Measurements from ENCODE around the gene PROX1.

Gene PROX1

GRCh38 chr1:213951876-213952275 is 35.9 kb upstream of the PROX1 start:
- Histone ChIP-seq H3K27me3 (ENCODE audit: control insufficient read depth, low read length) (no peaks in the 10 kb centered on the region), H3K27ac (ENCODE audit: low read depth, low read length) (no peak overlapping the region), H3K9me2 (replicated peaks; ENCODE audit: control insufficient read depth, low read length) (no peaks in the 10 kb centered on the region), H3K4me1 (ENCODE audit: control insufficient read depth, low read length) (no peaks in the 10 kb centered on the region), H3K4me2 (ENCODE audit: low read length) (no peak overlapping the region), H3K9me3 (ENCODE audit: control insufficient read depth, insufficient read depth, low read length) (no peaks in the 10 kb centered on the region), H4K20me1 (ENCODE audit: control insufficient read depth, insufficient read depth, low read depth, low read length) (no peaks in the 10 kb centered on the region), H3K36me3 (ENCODE audit: control insufficient read depth, low read length) (no peaks in the 10 kb centered on the region), H3K79me2 (ENCODE audit: control insufficient read depth, low read length) (no peaks in the 10 kb centered on the region), H3F3A (ENCODE audit: control insufficient read depth, insufficient read depth) (no peaks in the 10 kb centered on the region), H3K4me3 (ENCODE audit: low read length) (no peak overlapping the region)
- TF ChIP-seq EZH2phosphoT487 (IDR thresholded peaks at IDR 0.05; ENCODE audit: borderline replicate concordance, low read length): no peak
- TF ChIP-seq CTCF (IDR thresholded peaks at IDR 0.05; ENCODE audit: low read depth, low read length, poor library complexity, severe bottlenecking): no peak

- H3F3A ChIP-seq (ENCODE audit: control insufficient read depth, insufficient read depth): no peaks in the 10 kb centered on the region
- no peaks in the 10 kb centered on the region for H3K4me1 ChIP-seq (ENCODE audit: control insufficient read depth, low read length)
- no peak overlapping the region for H3K4me3 ChIP-seq (ENCODE audit: low read length)
- H3K4me2 ChIP-seq (ENCODE audit: low read length): no peak overlapping the region
- H3K27me3 ChIP-seq (ENCODE audit: control insufficient read depth, low read length): peaks cover under 1% of the 10 kb centered on the region; the same call in 1 of the 2 replicates
- H4K20me1 ChIP-seq (ENCODE audit: control insufficient read depth, insufficient read depth, low read depth, low read length): no peaks in the 10 kb centered on the region
- H3K9me2 ChIP-seq (replicated peaks; ENCODE audit: control insufficient read depth, low read length): no peaks in the 10 kb centered on the region
- TF ChIP-seq EZH2phosphoT487 (IDR thresholded peaks at IDR 0.05; ENCODE audit: borderline replicate concordance, low read length) (no peak), CTCF (IDR thresholded peaks at IDR 0.05; ENCODE audit: low read depth, low read length, poor library complexity, severe bottlenecking) (no peak)
- H3K27ac ChIP-seq (ENCODE audit: low read depth, low read length): no peak overlapping the region
- H3K79me2 ChIP-seq (ENCODE audit: control insufficient read depth, low read length): no peaks in the 10 kb centered on the region
- H3K36me3 ChIP-seq (ENCODE audit: control insufficient read depth, low read length): no peaks in the 10 kb centered on the region
- H3K9me3 ChIP-seq (ENCODE audit: control insufficient read depth, insufficient read depth, low read length): no peaks in the 10 kb centered on the region
Observed at GRCh38 chr1:213953806-213954205, 34.0 kb upstream of the PROX1 start.

DNA sequence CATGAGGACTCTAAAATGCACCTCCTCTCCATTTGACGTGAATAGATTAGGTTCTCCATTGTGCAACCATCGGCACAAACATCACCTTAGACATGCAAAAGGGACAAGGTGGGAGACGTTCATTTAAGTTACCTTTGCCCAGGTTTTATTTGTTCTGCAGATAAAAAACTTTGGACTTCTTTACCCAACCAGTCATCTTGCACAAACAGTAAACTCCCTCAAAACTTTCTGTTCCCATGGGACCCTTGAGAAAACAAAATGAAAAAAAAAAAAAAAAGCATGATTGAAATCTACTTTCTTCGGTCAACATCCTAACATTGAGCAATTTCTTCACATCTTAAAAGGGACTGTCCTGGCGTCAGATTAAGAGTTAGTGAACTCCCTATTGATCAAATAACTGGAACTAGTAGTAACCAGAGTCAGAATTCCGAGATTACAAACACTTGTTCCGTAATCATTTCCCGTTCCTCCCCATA is 31.4 kb upstream of the PROX1 start:
- no peaks in the 10 kb centered on the region for H3K79me2 ChIP-seq (ENCODE audit: control insufficient read depth, low read length)
- H3K4me3 ChIP-seq (ENCODE audit: low read length): no peak overlapping the region
- peaks cover 9% of the 10 kb centered on the region; the same call in 1 of the 2 replicates for H3K27me3 ChIP-seq (ENCODE audit: control insufficient read depth, low read length)
- no peaks in the 10 kb centered on the region for H3K9me2 ChIP-seq (replicated peaks; ENCODE audit: control insufficient read depth, low read length)
- no peak for TF ChIP-seq EZH2phosphoT487 (IDR thresholded peaks at IDR 0.05; ENCODE audit: borderline replicate concordance, low read length)
- TF ChIP-seq CTCF (IDR thresholded peaks at IDR 0.05; ENCODE audit: low read depth, low read length, poor library complexity, severe bottlenecking): no peak
- H3K4me1 ChIP-seq (ENCODE audit: control insufficient read depth, low read length): no peaks in the 10 kb centered on the region
- no peak overlapping the region for H3K27ac ChIP-seq (ENCODE audit: low read depth, low read length)
- no peaks in the 10 kb centered on the region for H3K9me3 ChIP-seq (ENCODE audit: control insufficient read depth, insufficient read depth, low read length)
- no peaks in the 10 kb centered on the region for H3F3A ChIP-seq (ENCODE audit: control insufficient read depth, insufficient read depth)
- no peaks in the 10 kb centered on the region for H4K20me1 ChIP-seq (ENCODE audit: control insufficient read depth, insufficient read depth, low read depth, low read length)
- H3K4me2 ChIP-seq (ENCODE audit: low read length): no peak overlapping the region
- no peaks in the 10 kb centered on the region for H3K36me3 ChIP-seq (ENCODE audit: control insufficient read depth, low read length)

Measured in DOHH2 (cell line).